Ureter (tissue), 1 donor: ENCODE measurements around the gene TTLL4. TPM values are rescaled to one million over a fixed set of nuclear protein-coding genes. Genes with fewer than 3 reads are reported as not detected.
"Not testable (repeated sequence)": the region's sequence is repeated elsewhere in the genome, so short reads cannot be mapped to it uniquely, and the experiment has no call there.

Experiments
- DNase-seq: peaks from one replicate; pipeline ENCODE4 v3.0.0-alpha.2; 2020; ENCODE audit warnings: low spot score
- total RNA-seq: library from RNA; stranded (reverse); gene quantifications from one replicate; pipeline ENCODE4 v1.2.4, GENCODE V29; 2023
- donor health status: DM: yes; HTN: yes; CAD: no.

Gene TTLL4
- total RNA-seq, 1 donor from 2014 or later, result 39.1 TPM

DNA sequence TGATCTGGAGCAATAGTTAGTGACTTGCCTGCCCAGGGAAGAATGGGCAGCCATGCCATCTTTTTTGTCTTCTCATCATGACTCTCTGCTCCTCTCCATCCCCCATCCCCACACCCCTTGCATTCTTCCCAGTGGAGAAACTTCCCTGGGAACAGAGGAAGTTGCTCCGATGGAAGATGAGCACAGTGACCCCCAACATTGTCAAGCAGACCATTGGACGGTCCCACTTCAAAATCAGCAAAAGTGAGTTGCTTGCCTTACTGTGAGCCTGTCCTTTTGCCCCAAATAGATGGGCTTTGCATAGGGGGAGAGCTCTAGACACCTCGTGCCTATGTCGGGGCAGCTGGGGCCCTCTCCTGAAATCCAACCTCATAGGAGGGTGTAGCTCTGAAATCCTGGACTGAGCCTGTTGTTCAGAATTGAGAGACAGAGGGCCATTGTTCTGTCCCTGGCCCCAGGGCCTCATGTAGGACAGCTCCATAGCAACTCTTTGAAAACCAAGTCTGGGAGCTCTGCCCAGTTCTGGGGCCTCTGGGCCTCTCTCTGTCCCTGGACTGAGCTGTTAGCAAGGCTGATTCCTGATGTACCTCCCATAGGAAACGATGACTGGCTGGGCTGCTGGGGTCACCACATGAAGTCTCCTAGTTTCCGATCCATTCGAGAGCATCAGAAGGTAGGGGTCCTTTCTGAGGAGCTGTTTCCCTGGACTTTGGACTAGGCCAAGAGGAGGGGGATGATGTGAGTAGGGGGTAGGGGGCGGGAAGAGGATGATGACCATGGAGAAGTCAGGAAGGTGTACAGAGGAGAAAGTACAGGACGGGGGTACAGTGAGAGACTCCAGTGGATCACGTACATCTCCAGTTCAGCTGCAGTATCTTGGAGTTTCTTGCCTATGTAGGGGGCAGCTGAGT lies 35.2 kb downstream of the TTLL4 start:
- DNase-seq, result no peak

DNA sequence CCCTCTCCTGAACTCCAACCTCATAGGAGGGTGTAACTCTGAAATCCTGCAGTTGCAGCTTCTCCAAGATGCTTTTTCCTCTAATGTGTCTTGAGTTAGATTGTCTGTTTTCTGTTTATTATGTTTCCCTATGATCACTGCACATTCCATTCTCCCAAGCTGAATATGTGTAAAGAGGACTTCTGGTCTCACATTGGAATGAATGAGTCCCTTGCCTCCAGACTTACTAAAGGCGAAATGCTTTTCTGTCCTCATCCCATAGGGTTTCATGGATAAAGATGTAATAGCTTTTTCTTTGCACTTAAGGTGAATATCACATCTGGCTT lies 35.8 kb downstream of the TTLL4 start:
- DNase-seq, result no peak

DNA sequence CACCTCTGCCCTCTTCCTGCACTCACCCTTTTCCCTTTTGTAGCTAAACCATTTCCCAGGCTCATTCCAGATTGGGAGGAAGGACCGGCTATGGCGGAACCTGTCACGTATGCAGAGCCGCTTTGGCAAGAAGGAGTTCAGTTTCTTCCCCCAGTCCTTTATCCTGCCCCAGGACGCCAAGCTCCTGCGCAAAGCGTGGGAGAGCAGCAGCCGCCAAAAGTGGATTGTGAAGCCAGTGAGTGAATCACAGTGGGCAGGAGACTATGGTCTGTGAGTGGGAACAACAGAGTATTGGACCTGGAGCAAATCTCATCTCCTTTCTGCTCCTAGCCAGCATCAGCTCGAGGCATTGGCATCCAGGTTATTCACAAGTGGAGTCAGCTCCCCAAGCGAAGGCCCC lies 36.3 kb downstream of the TTLL4 start:
- no peak for DNase-seq

DNA sequence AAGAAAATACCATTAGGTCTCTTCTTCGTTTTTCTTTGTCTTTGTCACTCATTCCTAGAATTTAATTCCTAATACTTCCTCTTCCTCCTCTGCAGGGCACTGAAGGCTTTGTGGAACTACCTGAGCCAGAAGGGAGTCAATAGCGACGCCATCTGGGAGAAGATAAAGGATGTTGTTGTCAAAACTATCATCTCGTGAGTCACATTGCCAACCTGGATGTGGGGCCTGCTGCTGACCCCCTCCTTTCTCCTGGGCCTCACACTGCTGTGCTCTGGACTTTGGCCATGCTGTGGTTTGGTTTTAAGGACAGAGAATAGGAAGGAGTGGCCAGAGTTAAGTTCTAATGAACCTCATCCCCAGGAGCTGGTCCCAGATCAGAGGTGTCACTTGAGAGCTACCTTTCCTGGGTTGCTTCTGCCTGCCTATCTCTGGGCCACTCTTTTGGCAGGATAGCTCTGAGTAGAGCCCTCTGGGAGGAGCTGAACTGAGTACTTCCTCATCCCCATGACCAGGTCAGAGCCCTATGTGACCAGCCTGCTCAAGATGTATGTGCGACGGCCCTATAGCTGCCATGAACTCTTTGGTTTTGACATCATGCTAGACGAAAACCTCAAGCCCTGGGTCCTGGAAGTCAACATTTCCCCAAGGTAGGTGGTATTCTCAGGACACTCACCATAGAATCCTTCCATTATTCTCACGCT lies 38.3 kb downstream of the TTLL4 start:
- no peak for DNase-seq

DNA sequence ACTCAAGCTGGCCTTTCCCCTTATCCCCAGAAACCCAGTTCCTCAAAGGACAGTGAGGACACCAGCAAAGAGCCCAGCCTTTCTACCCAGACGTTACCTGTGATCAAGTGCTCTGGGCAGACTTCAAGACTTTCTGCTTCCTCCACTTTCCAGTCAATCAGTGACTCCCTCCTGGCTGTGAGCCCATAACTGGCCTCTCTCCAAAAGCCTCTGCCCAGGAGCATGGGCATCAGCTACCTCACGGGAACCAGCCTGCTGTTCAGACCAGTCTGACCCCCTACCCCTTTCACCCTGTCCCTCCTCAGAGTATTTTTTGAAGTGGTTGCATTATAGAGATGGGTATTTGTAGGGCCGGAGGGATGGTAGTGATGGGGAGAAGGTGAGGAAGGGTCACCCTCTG lies 43.6 kb downstream of the TTLL4 start:
- DNase-seq, result no peak

DNA sequence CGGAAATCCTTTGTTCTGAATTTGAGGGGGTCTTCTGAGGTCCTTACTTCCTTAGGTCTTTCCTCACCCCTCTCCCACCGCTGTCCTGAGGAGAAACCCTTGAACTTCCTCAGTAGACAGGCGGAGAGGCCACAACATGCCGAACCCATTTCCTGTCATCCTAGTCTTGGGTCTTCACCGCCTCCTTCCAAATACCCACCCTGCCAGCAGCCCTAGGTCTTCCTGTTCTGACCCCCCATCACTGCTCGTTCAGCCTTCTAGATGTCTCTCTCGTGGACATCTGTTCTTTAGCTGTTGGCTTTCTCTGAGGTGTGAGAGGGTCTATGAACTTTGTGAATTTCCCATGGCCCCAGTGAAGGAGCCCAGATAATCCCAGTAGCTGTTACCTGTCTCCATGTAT lies 44.1 kb downstream of the TTLL4 start:
- no peak for DNase-seq

DNA sequence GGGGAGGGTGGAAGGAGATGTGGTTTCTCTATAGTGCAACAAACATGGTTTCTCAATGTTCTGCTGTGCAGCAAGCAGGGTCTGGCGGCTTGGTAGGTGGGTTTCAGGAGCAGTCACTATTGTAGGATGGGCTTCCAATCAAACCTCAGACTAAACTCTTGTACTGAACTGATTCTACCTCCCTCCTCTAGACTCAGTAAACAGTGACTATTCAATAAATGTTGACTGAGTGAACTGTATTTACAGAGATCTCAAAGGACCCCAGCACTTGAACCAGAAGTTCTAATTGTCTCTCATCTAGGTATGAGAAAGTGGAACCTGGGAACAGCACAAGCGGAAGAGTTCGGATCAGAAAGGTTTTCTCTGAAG lies 44.5 kb downstream of the TTLL4 start:
- DNase-seq, result no peak

DNA sequence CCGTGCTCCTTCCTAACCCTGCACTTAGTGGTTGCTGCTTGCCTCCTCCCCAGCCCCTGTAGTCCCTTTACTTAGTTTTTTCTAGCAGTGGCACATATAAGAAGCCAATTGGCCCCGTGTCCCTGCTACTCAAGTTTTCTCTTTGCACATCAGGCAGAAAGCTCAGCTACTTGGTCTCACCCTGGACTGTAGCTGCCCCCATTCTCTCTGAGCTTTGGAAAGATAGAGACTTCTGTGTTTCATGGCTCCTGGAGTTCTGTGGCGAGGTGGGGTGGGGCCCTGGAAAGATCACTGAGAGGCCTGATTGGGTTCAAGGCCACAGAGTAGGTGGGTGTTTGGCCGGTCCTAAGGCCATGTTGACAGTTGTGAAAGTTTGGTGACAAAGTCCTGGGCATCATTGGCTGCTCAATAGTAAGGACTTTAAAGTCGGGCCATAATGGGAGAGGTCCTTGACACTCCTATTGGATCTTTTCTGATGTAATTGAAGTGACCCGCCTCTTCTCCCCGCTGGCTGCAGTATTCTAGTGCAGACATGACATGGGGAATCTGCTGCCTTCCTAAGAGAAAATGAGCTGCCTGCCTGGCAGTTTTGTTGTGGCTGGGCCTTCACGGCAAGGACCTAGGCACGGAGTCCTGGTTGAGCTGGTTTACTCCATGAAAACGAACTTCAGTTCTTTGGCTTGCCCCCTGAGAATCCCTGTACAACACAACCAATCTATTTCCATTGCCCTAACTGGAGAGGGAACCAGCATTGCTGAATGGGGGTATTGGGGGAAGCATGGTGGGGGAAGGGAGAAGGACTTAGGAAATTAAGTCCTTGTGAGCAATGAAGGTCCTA lies 45.2 kb downstream of the TTLL4 start:
- DNase-seq, result no peak

DNA sequence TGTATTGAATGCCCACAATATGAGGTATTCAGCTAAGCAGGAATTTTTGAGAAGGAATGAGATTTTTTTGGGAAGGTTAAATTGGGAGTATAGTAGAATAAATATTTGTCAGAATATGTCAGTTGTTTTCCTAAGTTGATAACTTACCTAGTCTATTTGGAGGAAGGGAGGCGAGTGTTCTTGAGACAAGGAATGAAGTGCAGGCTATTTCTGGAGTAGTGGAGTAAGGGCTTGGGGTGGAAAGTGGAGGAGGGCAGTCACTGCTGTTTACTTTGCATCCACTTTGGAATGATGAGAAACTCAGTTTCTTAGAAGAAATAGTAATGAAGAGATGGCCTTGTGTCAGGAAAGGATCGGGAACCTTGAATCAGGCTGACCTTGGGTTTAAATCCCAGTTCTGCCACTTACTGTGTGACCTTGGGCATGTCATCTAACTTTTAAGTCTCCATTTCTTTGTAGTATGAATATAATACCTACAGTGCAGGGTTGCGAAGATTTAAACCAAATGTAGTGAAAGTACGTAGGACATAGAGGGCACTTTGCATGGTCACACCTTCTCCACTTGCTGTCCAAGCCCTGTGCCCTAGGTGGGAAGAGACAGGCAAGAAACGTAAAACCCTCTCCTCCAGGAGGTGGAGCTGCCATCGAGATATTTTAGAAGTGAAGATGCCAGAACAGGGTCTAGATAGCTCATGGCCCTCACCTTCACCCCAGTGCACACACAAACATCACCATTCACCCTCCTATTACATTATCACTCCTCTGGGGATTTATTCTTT lies 46.2 kb downstream of the TTLL4 start:
- no peak for DNase-seq

DNA sequence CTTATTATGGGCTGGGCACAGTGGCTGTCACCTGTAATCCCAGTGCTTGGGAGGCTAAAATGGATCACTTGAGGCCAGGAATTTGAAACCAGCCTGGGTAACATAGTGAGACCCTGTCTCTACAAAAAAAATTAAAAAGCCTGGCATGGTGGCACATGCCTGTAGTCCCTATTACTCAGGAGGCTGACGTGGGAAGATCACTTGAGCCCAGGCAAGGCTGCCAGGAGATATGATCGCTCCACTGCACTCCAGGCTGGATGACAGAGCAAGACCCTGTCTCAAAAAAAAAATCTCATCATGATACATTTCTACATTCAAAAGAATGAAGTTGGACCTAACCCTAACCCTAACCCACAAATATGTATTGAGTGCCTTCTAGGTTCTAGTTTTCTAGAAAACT lies 51.2 kb downstream of the TTLL4 start:
- no peak for DNase-seq

DNA sequence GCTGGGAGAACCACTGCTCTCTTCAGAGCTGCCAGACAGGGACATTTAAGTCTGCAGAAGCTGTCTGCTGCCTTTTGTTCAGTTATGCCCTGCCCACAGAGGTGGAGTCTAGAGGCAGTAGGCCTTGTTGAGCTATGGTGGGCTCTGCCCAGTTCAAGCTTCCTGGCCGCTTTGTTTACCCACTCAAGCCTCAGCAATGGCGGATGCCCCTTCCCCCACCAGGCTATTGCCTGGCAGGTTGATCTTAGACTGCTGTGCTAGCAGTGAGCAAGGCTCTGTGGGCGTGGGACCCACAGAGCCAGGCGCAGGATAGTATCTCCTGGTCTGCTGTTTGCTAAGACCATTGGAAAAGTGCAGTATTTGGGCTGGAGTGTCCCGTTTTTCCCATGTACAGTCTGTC lies 62.1 kb downstream of the TTLL4 start:
- DNase-seq, result not testable (repeated sequence)

DNA sequence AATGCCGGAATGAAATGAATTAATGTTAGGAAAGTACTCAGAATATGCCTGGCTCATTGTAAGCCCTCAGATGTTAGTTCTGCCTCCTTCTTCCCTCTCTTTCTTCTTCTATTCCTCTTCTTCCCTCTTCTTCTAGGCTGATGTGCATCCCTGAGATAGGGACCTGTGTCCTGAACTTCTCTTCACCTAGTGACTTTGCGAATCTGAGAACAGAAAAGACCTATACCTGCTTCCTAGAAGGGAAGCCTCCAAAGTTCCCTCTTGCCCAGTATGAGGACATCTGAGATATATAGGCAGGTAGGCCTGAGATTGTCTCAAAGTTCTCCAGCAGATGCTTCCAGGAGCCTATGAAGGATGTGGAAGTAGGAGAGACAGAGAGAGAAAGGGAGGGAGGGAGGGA lies 63.2 kb downstream of the TTLL4 start:
- DNase-seq, result no peak

DNA sequence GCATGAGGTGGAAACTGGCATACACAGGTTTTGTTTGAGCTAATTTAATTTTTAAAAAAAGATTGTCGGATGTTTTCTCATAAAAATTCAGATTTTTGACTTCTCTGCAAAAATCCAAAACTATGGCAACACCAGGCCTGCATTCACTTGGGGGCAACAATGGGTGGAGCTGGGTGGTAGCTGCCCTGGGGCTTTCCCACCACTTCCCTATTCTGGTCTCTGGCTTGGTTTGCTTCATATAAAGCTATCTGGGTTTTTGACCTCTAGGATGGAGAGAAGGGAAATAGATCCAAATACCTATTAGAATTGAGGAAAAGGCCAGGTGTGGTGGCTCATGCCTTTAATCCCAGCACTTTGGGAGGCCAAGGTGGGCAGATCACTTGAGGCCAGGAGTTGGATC lies 65.9 kb downstream of the TTLL4 start:
- DNase-seq, result no peak

DNA sequence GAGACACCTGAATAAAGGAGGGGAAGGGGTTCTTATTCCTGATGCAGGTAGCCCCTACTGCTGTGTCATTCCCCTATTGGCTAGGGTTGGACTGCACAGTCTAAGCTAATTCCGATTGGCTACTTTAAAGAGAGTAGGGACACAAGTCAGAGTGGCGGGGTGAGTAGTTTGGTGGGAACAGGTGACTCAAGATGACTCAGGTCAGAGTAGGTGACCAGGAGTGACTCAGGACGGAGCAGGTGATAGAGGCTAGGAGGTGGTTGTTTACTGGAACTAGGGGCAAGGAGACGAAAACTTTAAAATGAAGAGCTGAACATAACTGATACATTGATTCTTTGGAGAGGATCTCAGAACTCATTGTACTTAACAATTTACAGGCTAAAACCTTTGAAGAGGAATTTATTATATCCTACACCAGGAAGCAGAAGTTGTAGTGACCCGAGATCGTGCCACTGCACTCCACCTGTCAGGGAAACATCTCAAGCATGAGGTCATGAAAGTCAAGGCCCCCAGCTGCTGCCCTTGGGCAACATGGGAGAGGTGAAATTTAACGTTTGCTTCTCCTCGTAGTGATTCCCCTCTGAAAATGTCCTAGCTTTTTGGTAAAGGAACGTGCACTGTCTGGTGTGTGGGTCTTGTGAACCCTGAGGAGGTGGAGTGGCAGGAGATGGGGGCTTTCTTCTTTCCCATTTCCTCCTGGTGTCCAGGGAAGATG lies 66.8 kb downstream of the TTLL4 start:
- DNase-seq, result no peak

DNA sequence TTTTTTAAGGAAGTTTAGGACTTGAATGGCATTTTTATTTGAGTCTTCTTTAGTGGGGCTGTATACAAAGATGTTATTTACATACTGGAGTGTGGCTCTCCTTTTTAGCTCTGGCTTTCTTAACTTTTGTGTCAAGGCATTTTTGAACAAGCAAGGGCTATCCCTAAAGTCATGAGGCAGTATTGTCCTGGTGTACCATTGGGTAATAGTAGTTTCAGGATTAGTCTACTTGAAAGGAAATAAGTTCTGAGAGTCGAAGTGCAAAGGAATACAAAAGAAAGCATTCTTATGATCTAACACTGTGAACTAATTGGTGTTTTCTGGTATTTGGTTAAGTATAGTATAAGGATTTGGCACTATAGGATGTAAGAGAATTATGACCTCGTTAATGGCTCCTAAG lies 69.4 kb downstream of the TTLL4 start:
- no peak for DNase-seq

DNA sequence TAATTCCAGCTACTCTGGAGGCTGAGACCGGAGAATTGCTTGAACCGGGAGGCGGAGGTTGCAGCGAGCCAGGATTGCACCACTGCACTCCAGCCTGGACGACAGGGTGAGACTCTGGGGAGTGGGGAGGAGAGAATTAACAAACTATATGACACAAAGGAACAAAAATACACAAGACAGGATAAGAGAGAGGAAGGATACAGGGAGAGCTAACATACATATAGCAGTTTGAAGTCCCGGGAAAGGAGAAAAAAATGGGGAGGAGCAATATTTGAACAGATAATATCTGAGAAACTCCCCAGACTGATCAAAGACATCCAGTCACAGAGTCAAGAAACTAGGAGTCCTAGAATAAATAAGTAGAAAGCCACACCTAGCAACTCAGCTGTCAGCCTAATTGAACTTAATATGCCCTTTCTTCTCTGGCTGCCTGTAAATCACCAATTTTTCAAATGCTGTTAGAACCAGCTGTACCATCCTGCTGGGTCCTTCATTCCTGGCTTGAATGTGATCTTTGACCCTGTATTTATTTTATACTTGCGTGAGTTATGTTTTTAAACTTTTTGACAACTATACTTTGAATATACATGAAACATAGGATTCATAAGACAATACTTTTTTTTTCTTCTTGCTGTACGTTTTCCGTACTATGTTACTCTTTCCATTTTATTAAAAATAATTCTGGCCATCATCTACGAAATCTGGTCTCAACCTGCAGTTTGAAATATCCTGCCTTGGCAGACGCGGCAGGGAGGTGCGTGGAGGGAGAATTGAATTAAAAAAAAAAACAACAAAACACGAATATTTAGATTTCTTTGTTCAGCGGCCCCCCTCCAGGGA lies 70.4 kb downstream of the TTLL4 start:
- DNase-seq, result no peak

DNA sequence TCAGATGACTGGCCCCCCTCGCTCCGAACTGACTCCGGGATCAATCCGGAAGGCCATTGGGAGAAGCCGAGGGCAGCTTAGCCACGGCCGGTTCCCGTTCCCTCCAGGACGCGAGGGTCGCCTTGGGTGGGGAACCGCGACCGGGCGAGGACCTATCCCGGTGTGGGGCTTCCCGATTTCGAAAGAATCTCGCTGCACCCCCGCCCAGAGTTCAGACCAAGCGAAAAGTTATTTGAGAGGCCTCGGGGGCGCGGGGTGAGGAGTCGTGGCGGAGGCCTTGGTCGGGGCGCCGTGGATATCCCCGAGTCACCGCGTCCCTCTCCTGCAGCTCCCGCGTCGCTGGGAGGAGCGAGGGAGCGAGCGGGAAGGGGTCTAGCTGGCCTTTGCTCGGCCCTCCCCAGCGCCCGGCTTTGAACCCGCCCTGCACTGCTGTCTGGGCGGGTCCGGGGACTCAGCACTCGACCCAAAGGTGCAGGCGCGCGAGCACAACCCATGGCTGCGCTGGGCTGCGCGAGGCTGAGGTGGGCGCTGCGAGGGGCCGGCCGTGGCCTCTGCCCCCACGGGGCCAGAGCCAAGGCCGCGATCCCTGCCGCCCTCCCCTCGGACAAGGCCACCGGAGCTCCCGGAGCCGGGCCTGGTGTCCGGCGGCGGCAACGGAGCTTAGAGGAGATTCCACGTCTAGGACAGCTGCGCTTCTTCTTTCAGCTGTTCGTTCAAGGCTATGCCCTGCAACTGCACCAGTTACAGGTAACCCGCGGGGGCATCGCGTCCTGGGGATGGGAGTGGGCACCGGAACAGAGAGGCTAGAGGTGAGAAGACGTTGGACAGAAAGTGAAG lies 71.3 kb downstream of the TTLL4 start, which contains the start of gene CYP27A1:
Gene CYP27A1, plus strand, starts transcription at position 457 of the 837 bp plus-strand sequence. Its CDS starts 36 bp downstream, at position 493.
- peak; percentile 47 for DNase-seq

DNA sequence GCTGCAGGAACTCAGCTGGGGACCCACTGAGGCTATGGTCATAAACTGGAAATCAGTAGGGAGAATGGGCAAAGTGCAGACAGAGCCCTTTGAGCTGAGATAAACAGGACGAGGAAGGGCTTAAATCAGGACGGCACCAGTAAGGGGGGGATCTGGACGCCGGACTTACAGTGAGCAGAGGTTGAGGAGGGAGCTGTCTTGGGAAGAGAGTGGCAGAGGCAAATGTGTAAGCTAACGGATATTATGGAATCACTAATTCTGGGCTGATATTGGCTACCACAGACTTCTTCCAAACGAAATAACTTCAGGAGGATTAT lies 71.9 kb downstream of the TTLL4 start:
- DNase-seq, result no peak

DNA sequence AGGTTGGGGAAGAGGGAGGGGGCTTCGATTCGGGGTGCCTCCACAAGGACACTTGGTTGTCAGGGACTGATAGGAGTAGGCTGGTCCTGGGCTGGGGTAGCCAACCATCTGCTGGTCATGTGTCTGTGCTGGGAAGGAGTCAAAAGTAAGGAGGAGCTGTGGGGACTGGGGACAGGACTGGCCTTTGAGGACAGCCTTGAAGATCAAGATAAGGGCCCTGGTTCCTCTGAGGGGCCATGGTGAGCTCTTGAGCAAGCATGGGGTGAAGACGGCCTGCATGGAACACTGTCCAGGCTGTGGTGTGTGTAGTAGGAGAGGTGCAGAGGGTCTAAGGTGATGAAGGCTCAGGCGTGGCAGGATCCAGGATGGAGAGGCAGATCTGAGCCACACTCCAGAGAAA lies 73.1 kb downstream of the TTLL4 start:
- DNase-seq, result no peak
